HG03097 (cell line): ENCODE data around the gene SUPT4H1.

ENCODE experiments used
- ATAC-seq: cut with Tn5 transposase; IDR thresholded peaks from one replicate; pipeline ENCODE4 v1.9.1; 2021; ENCODE audit not compliant: unreplicated experiment, low FRiP score

The SUPT4H1 gene

DNA sequence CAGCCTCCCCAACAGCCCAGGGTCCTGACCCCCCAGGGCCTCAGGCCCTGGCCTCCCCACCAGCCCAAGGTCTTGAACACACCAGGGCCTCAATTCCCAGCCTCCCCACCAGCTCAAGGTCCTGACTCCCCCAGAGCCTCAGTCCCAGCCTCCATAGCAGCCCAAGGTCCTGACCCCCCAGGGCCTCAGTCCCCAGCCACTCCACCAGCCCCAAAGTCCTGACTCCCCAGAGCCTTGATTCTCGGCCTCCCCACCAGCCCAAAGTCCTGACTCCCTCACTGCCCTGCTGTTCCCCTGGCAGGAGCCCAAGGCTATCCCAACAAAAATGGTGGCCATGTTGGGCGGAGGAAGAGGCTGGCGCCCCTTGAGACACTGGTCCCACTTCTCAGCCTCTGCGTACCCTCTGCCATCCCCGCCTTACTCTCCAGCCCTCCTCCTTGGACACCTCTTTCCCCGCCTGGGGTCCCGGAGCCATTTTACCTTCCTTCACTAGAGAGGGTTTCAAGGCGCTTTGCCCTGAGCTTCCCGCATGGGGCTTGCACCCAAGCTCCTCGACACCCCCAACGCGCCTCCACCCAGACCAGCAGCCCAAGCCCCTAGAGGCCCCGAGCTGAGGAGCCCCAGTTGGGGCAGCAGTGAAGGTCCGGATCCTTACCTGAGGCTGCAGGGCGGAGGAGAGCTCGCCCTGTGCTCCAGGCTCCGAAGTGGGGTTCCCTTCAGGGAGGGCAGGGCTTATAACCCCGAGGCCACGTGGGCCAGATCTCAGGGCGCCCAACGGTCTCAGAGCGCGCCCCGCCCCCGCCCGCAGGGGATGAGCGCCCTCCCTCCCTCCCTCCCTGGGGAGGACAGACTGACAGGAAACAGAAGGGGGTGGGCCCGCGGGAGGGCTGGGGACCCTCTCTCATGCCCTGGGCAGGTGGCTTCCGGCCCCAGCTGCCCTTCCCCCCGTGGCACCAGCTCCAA, 19.9 kb downstream of the SUPT4H1 start:
- no peak for ATAC-seq

DNA sequence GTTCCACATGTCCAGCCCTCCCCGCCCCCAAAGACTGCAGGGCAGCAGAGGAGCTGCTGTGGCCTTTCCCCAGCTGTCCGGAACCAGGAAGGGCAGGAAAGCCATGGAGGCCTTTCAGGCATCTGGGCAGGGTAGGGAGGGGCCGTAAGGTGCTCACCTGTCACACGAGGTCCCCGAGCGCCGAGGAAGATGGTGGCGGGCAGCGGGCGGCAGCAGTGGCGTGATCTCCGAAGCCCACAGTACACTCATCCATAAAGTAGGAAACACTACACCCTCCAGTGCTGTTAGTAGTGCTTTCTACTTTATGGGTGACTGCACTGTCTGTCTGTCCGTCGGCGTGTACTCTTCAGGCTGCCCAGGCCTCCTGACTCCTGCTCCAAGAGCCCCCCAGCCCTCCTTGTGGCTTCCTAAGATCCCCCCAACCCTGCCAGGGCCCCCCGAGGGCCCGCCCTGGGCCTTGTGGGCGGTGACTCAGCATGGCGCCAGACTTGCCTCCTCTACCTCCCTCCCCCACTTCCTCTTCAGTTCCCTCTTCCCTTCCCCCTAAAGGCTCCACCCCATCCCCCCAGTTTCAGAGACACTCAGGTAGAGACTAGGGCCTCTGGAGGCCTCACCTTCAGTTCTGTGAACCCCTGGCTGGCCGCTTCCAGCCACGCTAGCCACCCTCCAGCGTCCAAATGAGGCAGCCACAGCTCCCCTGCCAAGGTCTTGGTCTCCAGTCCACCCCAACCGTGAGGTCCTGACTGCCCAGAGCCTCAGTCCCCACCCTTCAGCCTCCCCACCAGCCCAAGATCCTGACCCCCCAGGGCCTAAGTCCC, 20.8 kb downstream of the SUPT4H1 start:
- ATAC-seq: no peak

DNA sequence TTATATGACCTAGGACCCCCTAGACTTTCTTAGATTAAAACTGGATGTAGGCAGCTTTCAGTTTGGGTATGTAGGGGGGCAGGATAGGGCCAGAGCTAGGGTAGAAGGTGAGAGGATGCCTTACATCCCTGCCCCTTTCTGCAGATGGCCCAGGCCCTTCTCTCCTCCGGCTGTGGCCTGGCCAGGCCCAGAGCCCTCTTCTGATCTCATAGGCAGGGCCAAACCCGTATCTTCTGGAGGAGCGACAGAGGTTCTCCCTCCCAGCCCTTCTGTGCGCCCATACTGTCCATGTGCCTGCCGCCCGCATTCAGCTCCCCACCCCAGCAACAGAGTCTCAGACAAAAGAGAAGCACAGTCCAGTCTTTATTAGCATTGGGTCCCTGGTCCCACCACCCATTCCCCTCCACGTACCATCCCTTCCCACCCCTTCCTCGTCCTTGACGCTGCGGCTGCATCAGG, 21.4 kb downstream of the SUPT4H1 start:
- no peak for ATAC-seq

DNA sequence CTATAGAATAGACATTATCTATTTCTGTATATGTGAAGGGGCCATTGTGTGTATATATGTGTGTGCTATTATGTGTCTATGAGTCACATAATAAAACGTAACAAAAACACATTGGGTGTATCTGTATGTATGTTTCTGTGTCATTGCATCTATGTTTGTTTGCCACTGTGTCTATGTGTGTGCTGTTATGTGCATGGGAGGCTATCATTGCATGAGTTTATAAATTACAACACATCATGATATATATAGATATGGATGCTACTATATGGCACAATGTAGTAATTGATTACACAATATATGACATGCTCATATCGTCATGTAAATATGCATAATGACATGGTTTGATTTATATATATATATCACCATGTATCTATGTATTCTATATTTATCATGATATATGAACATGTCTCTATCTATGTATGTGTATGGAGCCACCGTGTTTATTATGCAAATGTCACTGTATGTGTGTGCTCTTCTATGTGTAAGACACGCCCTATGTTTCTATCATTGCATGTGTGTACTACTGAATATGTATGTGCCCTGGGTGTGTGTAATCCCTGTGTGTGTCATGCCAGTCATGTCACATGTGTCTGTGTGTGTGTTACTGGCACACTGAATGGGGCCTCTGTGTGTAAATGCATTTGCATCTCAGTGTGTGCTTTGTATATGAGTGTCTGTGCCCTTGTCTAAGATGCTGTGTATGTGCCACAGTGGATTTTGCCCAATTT, 22.0 kb downstream of the SUPT4H1 start:
- ATAC-seq: peak; percentile 2

DNA sequence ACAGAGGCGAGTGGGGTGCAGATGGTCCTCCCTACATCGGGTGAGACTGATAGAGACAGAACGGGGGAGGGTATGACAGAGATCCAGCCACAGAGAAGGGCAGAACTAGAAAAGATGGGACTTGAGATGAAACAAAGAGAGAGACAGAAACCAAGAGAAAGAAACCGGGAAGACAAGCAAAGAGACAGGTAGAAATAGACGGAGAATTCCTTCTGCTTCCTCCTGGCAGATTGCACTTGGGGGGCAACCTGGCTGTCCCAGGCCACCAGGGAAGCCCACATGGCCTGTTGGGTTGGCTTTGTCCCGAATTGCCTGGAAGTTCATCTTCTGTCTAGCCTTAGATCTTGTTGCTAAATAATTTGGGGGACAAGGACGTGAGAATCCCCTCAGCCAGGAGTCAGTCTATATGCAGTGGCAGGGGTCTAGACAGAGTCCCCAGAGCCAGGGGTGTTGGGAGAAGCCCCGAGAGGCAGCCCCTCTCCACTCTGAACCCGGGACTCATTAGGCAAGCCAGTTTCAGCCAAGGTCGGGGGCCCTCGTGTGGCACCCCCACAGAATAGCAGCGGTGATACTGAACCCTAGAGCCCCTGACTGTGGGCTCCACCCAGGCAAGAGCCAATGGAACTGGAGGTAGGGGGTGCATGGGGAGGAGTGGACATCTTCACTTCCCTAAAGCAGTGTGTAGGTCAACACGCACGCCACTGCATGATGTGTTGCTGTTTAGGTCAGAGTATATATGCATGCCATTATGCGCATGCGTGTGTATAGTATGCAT, 22.8 kb downstream of the SUPT4H1 start:
- ATAC-seq: peak; percentile 42

DNA sequence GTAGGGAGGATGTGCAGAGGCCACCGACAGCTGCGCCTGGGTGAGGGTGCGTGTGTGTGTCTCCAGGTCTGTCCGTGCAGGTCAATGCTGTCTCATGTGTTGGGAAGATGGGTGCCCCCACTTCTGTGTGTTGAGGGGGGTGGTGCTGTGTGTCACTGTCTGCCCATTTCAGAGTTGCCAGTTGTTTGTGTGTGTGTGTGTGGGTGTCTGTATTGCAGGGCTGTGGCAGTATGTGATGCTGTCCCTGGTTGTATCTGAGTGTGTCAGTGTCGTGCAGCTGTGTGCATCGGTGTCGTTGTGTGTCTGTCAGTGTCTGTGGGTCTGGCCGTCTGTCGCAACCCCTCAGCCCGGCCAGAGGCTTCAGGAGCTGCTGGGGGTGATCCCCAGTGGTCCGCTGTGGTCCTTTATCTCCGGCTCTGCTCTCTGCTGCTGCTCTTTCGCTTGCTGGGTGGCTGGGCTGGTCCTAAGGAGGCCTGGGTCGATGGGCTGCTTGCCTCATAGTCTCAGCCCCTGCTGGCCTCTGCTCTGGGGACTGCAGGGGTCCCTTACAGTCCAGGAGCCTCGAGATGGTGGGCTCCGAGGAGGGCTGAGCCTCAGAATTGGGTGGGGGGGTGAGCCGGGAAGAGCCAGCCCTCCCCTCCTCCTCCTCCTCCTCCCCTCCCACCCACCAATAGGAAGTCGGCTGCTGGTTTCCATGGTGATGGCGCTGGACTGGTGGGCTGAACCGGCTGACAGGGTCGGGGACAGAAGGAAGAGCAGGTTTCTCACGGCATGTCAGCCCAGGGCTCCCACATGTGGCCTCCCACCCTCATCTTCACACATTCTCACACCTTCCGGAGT, 23.6 kb downstream of the SUPT4H1 start, which contains the start of gene TSPOAP1:
Gene TSPOAP1, minus strand, starts transcription at position 601 of the 840 bp plus-strand sequence. CDS start 875 bp downstream, outside the sequence.
- peak; percentile 14 for ATAC-seq

DNA sequence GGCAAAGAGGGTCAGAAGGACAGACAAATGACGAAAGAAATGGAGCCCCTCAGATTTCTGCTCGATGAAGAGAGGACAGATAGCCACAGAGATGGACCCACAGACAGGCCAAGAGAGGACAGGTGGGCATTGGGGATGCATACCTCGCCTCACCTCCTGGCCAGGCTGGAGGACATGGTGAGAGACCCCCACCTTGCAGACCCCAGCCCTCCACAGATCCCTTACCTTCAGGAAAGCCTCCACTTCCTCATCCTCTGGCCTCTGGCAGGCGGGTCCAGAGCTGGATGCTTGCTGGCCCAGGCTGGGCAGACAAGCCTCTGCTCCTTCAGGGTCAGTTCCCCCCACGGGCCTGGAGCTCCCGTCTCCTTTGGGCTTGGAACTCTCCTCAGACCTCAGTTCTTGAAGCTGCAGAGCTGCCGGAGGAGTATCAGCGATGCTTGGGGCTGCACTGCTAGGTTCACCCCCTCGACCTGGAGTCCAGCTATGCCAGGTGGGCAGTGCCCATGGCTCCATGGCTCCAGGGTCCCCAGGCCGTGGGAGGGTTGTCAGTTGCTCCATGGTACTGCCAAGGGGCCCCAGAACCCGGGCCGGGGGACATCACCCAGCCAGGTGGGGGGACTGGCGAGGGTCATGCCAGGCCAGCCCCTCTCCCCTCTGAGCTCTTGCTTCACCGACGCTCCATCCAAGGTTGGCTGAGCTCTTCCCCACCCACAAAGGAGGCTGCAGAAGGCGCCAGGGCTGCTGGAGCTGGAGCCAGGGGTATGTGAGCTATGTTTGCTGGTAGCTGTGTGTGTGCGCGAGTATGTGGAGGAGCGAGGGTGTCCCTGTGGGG, 24.4 kb downstream of the SUPT4H1 start:
- no peak for ATAC-seq

DNA sequence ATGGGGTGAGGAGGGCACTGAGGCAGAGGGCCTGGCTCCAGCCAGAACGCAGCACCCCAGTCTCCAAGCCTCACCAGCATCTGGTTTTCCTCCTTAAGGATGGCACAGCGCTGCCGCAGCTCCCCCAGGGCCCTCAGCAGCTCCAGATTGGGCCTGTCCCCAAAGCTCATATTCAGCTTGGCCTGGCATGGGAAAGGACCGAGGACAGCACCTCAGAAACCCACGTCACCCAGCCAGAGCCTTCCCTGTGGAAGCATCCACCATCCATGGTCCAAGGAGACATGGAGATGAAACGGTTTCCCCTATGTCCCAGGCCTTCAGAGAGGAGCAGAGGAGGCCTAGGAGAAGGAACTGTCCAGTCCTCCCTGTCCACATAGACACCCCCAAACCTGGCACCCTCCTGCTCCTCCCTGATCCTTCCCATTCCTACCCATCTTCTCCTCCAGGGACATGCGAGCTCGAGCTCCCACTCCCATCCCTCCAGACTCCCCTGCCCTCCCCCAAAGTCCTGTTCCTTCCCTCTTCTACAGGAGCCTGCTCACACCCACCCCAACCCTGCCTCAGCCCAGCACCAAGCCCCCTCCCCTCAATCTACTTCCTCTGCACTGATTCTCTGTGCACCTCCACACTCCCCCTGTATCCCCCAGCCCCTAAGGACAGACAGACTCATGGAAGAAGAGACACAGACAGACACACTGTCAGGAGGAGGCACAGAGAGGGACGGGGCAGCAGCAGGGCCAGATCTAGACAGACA, 25.2 kb downstream of the SUPT4H1 start:
- no peak for ATAC-seq

DNA sequence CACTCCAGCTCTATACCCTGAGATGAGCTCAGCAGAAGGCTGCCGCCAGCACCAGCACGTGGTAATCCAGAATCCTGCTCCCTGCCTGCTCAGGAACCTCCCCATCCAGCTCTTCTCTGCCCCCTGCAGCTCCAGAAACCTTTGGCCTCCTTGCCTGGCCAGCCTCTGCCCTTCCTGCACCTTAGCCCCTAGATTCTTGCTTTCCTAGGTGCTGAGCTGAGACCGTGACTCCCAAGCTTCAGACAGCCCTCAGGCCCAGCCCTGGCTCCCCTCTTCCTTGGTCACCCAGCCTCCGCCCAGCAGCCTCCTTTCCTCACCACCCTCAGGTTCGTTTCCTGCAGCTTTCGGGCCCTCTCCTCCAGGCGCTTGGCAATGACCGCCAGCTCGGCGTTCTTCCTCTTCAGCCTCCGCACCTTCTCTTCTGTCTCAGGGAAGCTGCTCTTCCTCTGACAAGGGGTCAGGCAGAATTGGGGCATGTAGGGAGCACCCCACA, 26.0 kb downstream of the SUPT4H1 start:
- no peak for ATAC-seq

DNA sequence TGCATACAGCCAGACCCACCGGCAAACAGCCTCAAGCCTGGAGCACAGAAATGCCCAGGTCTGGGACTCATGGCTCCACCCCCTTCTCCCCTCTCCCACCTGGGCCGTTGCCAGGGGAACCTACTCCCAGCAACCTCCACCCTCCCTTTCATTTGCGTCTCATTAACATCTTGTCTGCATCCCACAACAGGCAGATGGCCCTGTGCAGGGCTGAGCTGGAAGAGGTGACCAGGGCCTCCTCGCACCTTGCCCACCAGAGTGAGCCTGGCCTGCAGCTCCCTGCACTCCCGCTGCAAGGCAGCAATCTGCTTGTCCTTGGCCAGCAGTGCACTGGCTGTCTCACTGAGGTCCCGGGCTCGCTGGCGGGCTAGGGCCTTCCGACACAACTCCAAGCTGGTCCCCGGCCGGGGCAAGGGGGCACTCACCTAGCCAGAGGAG, 26.7 kb downstream of the SUPT4H1 start:
- ATAC-seq: no peak

DNA sequence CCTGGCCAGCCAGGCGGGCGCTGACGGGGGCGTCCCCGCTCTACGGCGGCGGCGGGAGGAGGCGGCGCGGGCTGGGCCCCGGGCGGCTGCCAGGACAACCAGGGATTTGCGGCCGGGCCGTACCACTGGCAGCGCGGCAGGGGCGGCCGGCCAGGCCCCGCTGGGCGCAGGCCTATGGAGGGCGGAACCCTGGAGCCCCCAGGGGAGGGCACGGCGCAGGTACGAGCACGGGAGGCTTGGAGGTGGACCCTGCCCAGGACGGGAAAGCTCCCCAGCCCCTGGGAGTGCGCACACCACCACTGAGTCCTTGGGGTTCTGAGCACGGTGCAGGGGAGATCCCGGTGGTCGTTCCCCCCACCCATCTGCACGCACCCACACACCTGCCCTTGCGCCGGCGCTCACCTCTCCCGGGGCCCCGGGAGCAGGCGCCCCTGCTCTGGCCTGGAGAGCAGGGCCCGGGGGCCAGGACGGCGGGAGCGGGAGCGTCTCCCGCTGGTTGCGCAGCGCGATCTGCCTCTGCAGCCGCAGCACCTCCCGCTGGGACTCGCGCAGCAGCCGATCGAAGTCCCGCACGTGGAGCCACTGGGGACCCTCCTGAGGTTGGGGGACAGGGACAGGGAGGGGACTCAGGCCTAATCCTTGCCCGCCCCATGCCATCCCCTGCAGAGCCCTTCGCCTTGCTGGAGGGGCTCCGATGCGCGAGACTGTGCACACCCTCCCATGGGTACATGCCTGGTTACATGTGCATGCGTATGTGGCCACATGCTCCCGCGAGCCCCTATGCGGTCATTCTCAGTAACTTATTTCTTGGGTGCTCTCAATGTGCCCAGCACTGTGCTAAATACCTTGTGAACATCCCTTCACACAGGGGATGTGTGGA, 27.4 kb downstream of the SUPT4H1 start:
- ATAC-seq: no peak

DNA sequence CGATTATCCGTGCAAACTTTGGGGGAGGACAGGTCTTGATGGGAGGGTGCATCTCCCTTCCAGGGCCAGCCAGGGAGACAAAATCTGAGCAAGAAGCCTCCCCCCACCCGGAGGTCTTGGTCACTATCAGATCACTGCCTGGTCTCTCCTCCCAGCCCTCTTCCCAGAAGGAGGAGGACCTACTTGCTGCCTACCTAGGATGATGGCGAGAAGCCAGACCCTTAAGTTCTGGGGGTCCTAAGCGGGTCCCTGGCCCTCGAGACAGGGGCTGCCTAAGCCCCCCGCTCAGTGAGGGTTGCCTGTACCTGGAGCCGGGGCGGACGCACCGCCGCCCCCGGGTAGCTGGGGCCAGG, 28.0 kb downstream of the SUPT4H1 start:
- no peak for ATAC-seq

DNA sequence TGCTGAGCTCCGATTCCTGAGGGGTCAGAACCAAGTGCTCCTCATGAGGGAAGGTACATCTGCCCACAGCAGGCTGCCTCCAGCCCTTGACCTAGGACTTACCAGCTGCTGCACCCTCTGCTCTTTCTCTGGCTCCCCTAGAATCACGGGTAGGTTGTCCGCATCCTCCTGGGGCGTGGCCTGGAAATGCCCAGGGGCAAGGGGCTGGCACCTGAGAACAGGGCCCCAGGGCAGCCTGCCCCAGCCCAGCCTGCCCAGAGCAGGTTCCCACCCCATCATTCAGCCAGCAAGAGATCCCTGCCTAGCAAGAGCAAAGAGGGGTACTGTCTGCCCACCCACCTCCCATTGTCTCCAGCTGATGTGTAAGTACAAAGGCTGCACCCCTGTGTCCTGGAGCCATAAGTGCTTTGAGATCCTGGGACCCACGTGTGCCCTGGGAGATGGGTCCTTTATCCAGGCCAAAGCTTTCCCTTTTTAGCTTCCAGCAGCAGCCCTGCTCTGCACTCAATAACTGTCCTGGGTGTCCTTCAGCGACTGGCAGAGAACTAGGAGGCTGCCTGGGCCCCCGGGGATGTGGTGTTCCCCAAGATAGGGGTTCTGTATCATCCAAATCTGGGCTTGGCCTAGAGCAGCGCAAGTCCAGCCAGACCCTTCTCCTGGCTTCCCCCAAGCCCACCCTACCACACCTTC, 28.5 kb downstream of the SUPT4H1 start:
- no peak for ATAC-seq

DNA sequence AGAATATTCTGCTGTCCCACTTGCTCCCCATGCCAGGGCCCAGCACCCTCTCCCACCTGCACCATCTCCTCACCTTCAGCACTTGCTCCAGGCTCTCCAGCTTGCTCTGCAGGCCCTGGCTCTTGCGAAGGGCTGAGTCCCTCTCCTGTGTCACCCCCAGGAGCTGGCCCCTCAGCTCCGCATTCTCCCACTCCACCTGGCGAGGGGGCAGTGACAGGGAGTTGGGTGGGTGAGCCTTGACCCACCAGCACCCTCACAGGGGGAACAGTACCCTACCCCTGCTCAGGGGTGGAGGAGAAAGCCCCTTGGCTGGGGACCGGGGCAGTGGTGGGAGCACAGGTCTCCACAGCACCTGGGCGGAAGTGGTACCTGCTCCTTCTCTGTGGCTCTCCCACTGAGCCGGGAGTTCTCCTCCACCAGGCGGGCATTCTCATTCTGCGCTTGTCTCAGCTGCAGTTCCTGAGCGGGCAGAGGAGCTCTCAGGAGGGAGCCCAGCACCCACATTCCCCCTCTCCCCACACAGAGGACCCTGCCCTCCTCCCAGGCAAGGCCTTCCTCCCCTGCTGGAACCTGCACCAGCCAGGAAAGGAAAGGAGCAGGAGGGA, 29.3 kb downstream of the SUPT4H1 start:
- no peak for ATAC-seq
